NCI-H1048 (cell line): Measurements from ENCODE around the gene ZNF579.
"Not testable (repeated sequence)": the region's sequence is repeated elsewhere in the genome, so short reads cannot be mapped to it uniquely, and the experiment has no call there.

Experiments
- DNase-seq: peaks from one replicate; lab custom pipeline; 2025; lab: John Stamatoyannopoulos, UW

Gene ZNF579

GRCh38 chr19:55539090-55539984, 41.3 kb downstream of the ZNF579 start:
- DNase-seq, result no peak

- DNase-seq, result no peak
Observed at GRCh38 chr19:55538132-55538531, 42.5 kb downstream of the ZNF579 start.

GRCh38 chr19:55537741-55538111, 42.9 kb downstream of the ZNF579 start:
- DNase-seq, result no peak

GRCh38 chr19:55536951-55537740, 43.5 kb downstream of the ZNF579 start, which contains the start of gene SBK2:
Gene SBK2 (minus strand): TSS chr19:55537133. CDS start chr19:55536294, 839 bp downstream.
- DNase-seq, result no peak

GRCh38 chr19:55536366-55536765, 44.3 kb downstream of the ZNF579 start:
- DNase-seq, result no peak

- no peak for DNase-seq
Observed at GRCh38 chr19:55535965-55536350, 44.7 kb downstream of the ZNF579 start.

GRCh38 chr19:55535173-55535964, 45.3 kb downstream of the ZNF579 start:
- no peak for DNase-seq

- not testable (repeated sequence) for DNase-seq
Observed at GRCh38 chr19:55534280-55534679, 46.4 kb downstream of the ZNF579 start.

- DNase-seq, result no peak
Observed at GRCh38 chr19:55530996-55531395, 49.7 kb downstream of the ZNF579 start.

GRCh38 chr19:55529636-55530234, 50.9 kb downstream of the ZNF579 start:
- no peak for DNase-seq

- no peak for DNase-seq
Observed at GRCh38 chr19:55528030-55528803, 52.4 kb downstream of the ZNF579 start.

- DNase-seq, result no peak
Observed at GRCh38 chr19:55527197-55528029, 53.2 kb downstream of the ZNF579 start.
